HT1080 (cell line): ENCODE measurements around the gene PCDHGA5. TPM values are rescaled to one million over a fixed set of nuclear protein-coding genes. Genes with fewer than 3 reads are reported as not detected.
"Not testable (repeated sequence)": the region's sequence is repeated elsewhere in the genome, so short reads cannot be mapped to it uniquely, and the experiment has no call there.

Experiments used
- DNase-seq: peaks from one replicate; pipeline ENCODE4 v3.0.0-alpha.2; 2015; ENCODE audit warnings: low read depth
- polyA plus RNA-seq, 2 experiments: library from polyadenylated mRNA; depleted of rRNA; stranded (reverse); fragments of >200 nt; gene quantifications; 2 replicates each; pipeline ENCODE4 v1.2.3, GENCODE V29; 2015
- total RNA-seq: library from RNA; depleted of rRNA; stranded (reverse); fragments of >200 nt; shearing (Covaris generic); gene quantifications from 2 replicates; pipeline ENCODE4 v1.2.3, GENCODE V29; 2014; rRNA removed

The PCDHGA5 gene
- 0.07 and 0.21 TPM in 2 replicates for total RNA-seq
- 0.29 and 0.31 TPM in 2 replicates for polyA plus RNA-seq (2015; cell fraction: cytosol; rRNA removed)
- polyA plus RNA-seq (2015; cell fraction: nucleus; rRNA removed): 1.7 and 1.8 TPM in 2 replicates

- DNase-seq: no peak
Observed at GRCh38 chr5:141363952-141364660, at the start of gene PCDHGA5. TSS of gene PCDHGA5 (plus strand) at chr5:141364162. CDS start at chr5:141364331, 169 bp downstream.

- DNase-seq: not testable (repeated sequence)
Observed at GRCh38 chr5:141316963-141317362, 47.0 kb upstream of the PCDHGA5 start.

- no peak for DNase-seq
Observed at GRCh38 chr5:141319202-141319601, 44.8 kb upstream of the PCDHGA5 start.

- DNase-seq: no peak
Observed at GRCh38 chr5:141319699-141320098, 44.3 kb upstream of the PCDHGA5 start.

GRCh38 chr5:141320225-141321169 lies 43.5 kb upstream of the PCDHGA5 start, which contains the start of gene TAF7:
TSS of gene TAF7 (minus strand) at chr5:141320784. CDS start at chr5:141320044, 740 bp downstream.
- peak; percentile 78 for DNase-seq

GRCh38 chr5:141322261-141322660 lies 41.7 kb upstream of the PCDHGA5 start:
- no peak for DNase-seq

- peak; percentile 40 for DNase-seq
Observed at GRCh38 chr5:141326088-141326854, 37.7 kb upstream of the PCDHGA5 start.

DNA sequence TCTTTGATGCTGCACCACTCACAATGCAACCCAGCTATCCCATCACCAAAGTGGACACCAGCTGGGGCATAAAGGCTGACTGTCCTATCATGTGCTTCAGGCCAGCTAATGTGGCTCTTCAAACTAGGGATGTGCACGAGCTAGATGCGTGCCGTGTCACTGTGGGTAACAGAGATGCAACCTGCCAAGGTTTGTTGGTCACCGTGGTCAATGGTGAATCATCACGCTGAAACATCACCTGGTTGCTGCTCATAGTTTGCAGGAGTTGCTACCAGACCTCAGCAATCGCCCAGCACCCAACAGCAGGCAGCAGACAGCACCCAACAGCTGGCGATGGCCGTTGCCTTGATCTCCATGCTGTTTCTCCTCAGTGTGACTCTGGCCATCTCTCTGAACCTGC lies 35.7 kb upstream of the PCDHGA5 start:
- DNase-seq: no peak

GRCh38 chr5:141330299-141331080 lies 33.5 kb upstream of the PCDHGA5 start, which contains the start of gene PCDHGA1:
TSS of gene PCDHGA1 (plus strand) at chr5:141330514.
- DNase-seq: peak; percentile 45

DNA sequence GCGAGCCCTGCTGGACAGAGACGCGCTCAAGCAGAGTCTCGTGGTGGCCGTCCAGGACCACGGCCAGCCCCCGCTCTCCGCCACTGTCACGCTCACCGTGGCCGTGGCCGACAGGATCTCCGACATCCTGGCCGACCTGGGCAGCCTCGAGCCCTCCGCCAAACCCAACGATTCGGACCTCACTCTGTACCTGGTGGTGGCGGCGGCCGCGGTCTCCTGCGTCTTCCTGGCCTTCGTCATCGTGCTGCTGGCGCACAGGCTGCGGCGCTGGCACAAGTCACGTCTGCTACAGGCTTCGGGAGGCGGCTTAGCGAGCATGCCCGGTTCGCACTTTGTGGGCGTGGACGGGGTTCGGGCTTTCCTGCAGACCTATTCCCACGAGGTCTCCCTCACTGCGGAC lies 31.4 kb upstream of the PCDHGA5 start:
- not testable (repeated sequence) for DNase-seq

DNA sequence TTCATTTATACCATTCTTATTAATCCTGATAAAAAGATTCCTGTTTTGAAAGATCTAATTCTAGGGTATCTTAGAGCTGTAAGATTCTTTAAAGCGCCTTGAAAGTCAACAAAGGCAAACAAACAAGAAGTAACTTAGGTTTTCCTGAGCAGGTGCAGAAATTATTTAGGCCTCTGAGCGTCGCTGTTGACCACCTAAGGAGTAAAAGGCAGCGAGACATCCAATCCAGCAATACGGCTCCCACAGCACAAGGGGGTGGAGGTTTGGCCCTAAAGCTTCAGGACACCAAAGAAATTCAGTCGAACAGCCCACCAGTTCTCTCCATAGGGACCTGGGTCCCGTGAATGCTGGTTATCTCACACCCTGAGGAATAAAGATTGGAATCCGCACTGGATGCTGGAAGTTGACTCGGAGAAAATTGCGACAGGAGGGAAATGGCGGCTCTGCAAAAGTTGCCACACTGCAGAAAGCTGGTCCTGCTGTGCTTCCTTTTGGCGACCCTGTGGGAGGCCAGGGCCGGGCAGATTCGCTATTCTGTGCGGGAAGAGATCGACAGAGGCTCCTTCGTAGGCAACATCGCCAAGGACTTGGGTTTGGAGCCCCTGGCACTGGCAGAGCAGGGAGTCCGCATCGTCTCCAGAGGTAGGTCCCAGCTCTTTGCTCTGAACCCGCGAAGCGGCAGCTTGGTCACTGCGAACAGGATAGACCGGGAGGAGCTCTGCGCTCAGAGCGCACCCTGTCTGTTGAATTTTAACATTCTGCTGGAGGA lies 25.2 kb upstream of the PCDHGA5 start, which contains the start of gene PCDHGA2:
PCDHGA2 (plus strand) TSS at position 223 of the 769 bp plus-strand sequence.
- DNase-seq: peak; percentile 36

DNA sequence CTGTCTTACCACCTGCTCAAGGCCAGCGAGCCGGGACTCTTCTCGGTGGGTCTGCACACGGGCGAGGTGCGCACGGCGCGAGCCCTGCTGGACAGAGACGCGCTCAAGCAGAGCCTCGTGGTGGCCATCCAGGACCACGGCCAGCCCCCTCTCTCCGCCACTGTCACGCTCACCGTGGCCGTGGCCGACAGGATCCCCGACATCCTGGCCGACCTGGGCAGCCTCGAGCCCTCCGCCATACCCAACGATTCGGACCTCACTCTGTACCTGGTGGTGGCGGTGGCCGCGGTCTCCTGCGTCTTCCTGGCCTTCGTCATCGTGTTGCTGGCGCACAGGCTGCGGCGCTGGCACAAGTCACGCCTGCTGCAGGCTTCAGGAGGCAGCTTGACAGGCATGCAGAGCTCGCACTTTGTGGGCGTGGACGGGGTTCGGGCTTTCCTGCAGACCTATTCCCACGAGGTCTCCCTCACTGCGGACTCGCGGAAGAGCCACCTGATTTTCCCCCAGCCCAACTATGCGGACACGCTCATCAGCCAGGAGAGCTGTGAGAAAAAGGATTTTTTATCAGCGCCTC lies 23.1 kb upstream of the PCDHGA5 start:
- not testable (repeated sequence) for DNase-seq

DNA sequence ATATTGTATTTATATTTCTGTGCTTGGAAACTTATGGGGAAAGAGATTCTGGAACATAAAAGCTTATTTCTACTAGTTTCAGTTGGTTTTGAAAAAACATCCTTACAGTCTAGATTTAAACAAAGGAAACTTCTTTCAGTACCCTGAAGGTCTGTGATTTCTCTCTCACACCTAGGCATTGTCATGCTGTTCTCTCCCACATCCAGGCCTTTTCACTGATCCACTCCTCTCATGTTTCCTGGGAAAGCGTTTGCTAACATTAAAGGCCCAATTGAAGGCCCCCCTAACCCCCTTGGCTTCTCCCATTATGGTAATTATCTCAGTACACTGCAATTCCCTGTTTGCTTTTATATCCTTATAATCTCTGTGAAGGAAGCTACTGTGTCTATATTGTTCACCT lies 21.2 kb upstream of the PCDHGA5 start:
- DNase-seq: no peak

GRCh38 chr5:141343242-141343952 lies 20.6 kb upstream of the PCDHGA5 start, which contains the start of gene PCDHGA3:
TSS of gene PCDHGA3 (plus strand) at chr5:141343829. CDS start at chr5:141344034, 205 bp downstream.
- DNase-seq: peak; percentile 34

DNA sequence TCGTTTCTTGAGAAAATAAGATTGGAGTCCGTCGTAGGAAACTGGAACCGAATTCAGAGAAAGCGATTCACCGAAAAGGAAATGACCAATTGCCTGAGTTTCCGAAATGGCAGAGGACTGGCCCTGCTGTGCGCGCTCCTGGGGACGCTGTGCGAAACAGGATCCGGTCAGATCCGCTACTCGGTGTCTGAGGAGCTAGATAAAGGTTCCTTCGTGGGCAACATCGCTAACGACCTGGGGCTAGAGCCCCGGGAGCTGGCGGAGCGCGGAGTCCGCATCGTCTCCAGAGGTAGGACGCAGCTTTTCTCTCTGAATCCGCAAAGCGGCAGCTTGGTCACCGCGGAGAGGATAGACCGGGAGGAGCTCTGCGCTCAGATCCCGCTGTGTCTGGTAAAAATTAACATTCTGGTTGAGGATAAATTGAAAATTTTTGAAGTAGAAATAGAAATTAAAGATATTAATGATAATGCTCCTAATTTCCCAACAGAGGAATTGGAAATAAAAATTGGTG lies 20.0 kb upstream of the PCDHGA5 start:
- no peak for DNase-seq

DNA sequence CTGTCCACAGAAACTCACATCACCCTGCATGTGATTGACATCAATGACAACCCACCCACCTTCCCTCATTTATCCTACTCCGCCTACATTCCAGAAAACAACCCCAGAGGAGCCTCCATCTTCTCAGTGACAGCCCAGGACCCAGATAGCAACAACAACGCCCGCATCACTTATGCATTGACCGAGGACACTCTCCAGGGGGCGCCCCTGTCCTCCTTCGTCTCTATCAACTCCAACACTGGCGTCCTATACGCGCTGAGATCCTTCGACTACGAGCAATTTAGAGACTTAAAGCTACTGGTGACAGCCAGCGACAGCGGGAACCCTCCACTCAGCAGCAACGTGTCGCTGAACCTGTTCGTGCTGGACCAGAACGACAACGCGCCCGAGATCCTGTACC lies 18.6 kb upstream of the PCDHGA5 start:
- no peak for DNase-seq

GRCh38 chr5:141346017-141346416 lies 17.9 kb upstream of the PCDHGA5 start:
- DNase-seq: not testable (repeated sequence)
